Measurements from ENCODE around the gene FAM98B. TPM values are rescaled to one million over a fixed set of nuclear protein-coding genes. Genes with fewer than 3 reads are reported as not detected.

FAM98B gene
- total and polyA plus RNA-seq, 12 donors: 6.2 to 30.6 (median 23.2) TPM

- TF ChIP-seq CTCF (IDR thresholded peaks at IDR 0.05): no peak
- WGBS, 2 donors: 9 to 12% methylated on average over 4 of the region's 4 CpGs
- ATAC-seq: no peak
- Histone ChIP-seq H3K4me1 (peaks cover 0 to 23% (median 16%) of the 10 kb centered on the region in 9 donors), H3K27me3 (no peaks in the 10 kb centered on the region), H3K36me3 (peaks cover 0 to 6% (median 0%) of the 10 kb centered on the region in 9 donors), H3K27ac (peak overlapping the region in 5 of 10 donors; percentile 87 to 94 (median 90)), H3K9me3 (no peaks in the 10 kb centered on the region), H3K4me3 (peak overlapping the region in 9 of 10 donors; percentile 65 to 93 (median 84))
- DNase-seq: no peak
- intact Hi-C loops (cut with DNase I): loop anchor here in 1 of 10 donors (10.0 kb wide), 1 partner anchor 60 kb away; no protein-coding TSS in a partner anchor
Measured at GRCh38 chr15:38455092-38455491, 1.2 kb downstream of the FAM98B start.

GRCh38 chr15:38458646-38459045, 4.7 kb downstream of the FAM98B start:
- no peaks in the 10 kb centered on the region for H3K27me3 ChIP-seq
- 97 to 98% methylated on average over 5 of the region's 5 CpGs for WGBS, 2 donors

GRCh38 chr15:38459480-38459879, 5.6 kb downstream of the FAM98B start:
- no peak for DNase-seq
- peaks cover 0 to 6% (median 0%) of the 10 kb centered on the region in 9 donors for H3K36me3 ChIP-seq

More at GRCh38 chr15:38458646-38459045, 4.7 kb downstream of the FAM98B start:
- no peak for ATAC-seq
- Histone ChIP-seq H3K27ac (no peak overlapping the region), H3K36me3 (peaks cover 0 to 6% (median 0%) of the 10 kb centered on the region in 9 donors), H3K4me1 (peaks cover 0 to 36% (median 16%) of the 10 kb centered on the region in 9 donors), H3K9me3 (no peaks in the 10 kb centered on the region), H3K4me3 (no peak overlapping the region)
- intact Hi-C loops (cut with DNase I): loop anchor here in 1 of 10 donors (10.0 kb wide), 1 partner anchor 56 kb away; no protein-coding TSS in a partner anchor
- no peak for DNase-seq
- no peak for TF ChIP-seq CTCF (IDR thresholded peaks at IDR 0.05)

GRCh38 chr15:38460543-38460942, 6.6 kb downstream of the FAM98B start:
- DNase-seq: no peak
- H3K27me3 ChIP-seq: no peaks in the 10 kb centered on the region
- H3K4me3 ChIP-seq: no peak overlapping the region
- TF ChIP-seq CTCF (IDR thresholded peaks at IDR 0.05): no peak
- 88 to 94% methylated on average over 3 of the region's 3 CpGs for WGBS, 2 donors
- peaks cover 0 to 14% (median 0%) of the 10 kb centered on the region in 9 donors for H3K36me3 ChIP-seq
- no peak overlapping the region for H3K27ac ChIP-seq
- intact Hi-C loops (cut with DNase I): loop anchor here in 1 of 10 donors (10.0 kb wide), 1 partner anchor 94 kb away; no protein-coding TSS in a partner anchor
- no peak for ATAC-seq
- H3K9me3 ChIP-seq: no peaks in the 10 kb centered on the region
- peaks cover 0 to 24% (median 6%) of the 10 kb centered on the region in 9 donors for H3K4me1 ChIP-seq

More at GRCh38 chr15:38459480-38459879, 5.6 kb downstream of the FAM98B start:
- peaks cover 0 to 34% (median 13%) of the 10 kb centered on the region in 9 donors for H3K4me1 ChIP-seq
- H3K4me3 ChIP-seq: no peak overlapping the region
- 91 to 95% methylated on average over 6 of the region's 6 CpGs for WGBS, 2 donors
- intact Hi-C loops (cut with DNase I): loop anchor here in 1 of 10 donors (10.0 kb wide), 1 partner anchor 55 kb away; no protein-coding TSS in a partner anchor
- ATAC-seq: peak in 1 of 8 donors; percentile 55
- no peak overlapping the region for H3K27ac ChIP-seq
- no peaks in the 10 kb centered on the region for H3K9me3 ChIP-seq
- no peak for TF ChIP-seq CTCF (IDR thresholded peaks at IDR 0.05)
- no peaks in the 10 kb centered on the region for H3K27me3 ChIP-seq
